Measurements from ENCODE around the gene ZGRF1. TPM values are rescaled to one million over a fixed set of nuclear protein-coding genes. Genes with fewer than 3 reads are reported as not detected.
"Not testable (repeated sequence)": the region's sequence is repeated elsewhere in the genome, so short reads cannot be mapped to it uniquely, and the experiment has no call there.

Gene ZGRF1
- total and polyA plus RNA-seq, 7 donors = 0.46 to 5.3 (median 3.6) TPM

DNA sequence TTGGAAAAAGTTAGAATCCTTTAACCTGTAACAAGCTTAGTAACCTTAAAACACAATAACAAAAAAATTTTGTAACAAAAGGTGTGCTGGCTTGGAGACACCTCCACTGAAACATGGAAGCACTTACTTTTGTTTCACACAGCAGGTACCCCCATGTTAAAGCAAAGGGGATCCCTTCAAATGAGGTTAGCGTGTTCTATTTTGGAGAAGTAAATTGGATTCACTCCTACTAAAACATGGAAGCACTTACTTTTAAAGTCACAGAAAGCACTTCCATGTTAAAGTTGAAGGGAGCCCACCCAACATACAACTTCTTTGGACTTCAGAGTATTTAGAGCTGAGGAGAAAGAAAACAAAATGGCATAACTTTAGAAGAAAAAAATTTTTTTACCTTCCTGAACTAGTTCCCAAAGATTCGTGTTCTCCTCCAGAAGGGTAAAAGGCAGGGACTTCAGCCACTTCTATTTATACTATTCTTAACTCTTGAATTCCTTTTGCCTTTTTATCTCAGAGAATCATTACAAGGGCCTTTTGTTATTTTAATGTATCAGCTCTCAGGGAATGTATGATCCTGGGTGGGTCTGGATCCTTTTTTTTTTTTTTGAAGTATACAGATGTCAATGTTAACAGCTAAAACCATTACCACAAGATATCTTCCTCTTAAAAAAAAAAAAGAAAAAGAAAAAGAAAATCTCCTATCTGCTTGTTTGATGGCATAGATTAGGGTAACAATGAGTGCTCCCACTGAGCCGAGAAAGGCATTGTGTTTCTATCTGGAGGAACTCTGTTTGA, 11.8 kb upstream of the ZGRF1 start:
- no peak for DNase-seq
- 87% methylated on average over 3 of the region's 3 CpGs for WGBS, 2 donors
- Histone ChIP-seq H3K9me3 (no peaks in the 10 kb centered on the region), H3K27me3 (no peaks in the 10 kb centered on the region), H3K4me3 (no peak overlapping the region), H3K36me3 (peaks cover 9 to 91% (median 48%) of the 10 kb centered on the region in 4 donors), H3K4me1 (no peaks in the 10 kb centered on the region), H3K27ac (no peak overlapping the region)
- intact Hi-C loops (cut with DNase I) = no loop called here
- TF ChIP-seq POLR2A (IDR thresholded peaks at IDR 0.05) (no peak), POLR2AphosphoS5 (IDR thresholded peaks at IDR 0.05) (no peak)

DNA sequence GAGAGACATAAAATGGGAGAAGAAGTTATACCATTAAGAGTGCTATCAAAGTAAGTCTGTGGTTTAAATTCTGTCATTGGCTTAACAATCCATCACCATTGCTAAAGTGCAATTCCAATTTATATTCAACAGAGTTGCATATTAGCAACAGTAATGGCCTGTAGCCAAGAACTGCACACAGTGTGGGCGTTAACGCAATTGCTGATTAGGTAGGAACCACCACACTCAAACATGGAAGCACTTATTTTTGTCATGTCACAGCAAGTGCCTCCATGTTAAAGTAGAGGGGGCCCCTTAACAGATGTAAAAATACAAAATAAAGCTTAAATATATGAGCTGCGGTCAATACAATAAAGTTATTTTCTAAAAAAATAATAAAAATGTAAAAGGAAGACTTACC, 11.1 kb upstream of the ZGRF1 start:
- Histone ChIP-seq H3K27ac (no peak overlapping the region), H3K27me3 (no peaks in the 10 kb centered on the region), H3K4me1 (no peaks in the 10 kb centered on the region), H3K9me3 (no peaks in the 10 kb centered on the region), H3K4me3 (no peak overlapping the region), H3K36me3 (peaks cover 9 to 84% (median 45%) of the 10 kb centered on the region in 4 donors)
- no peak for TF ChIP-seq POLR2A (IDR thresholded peaks at IDR 0.05)
- no peak for TF ChIP-seq POLR2AphosphoS5 (IDR thresholded peaks at IDR 0.05)
- no peak for TF ChIP-seq EP300 (IDR thresholded peaks at IDR 0.05)
- TF ChIP-seq, protein P1, sequence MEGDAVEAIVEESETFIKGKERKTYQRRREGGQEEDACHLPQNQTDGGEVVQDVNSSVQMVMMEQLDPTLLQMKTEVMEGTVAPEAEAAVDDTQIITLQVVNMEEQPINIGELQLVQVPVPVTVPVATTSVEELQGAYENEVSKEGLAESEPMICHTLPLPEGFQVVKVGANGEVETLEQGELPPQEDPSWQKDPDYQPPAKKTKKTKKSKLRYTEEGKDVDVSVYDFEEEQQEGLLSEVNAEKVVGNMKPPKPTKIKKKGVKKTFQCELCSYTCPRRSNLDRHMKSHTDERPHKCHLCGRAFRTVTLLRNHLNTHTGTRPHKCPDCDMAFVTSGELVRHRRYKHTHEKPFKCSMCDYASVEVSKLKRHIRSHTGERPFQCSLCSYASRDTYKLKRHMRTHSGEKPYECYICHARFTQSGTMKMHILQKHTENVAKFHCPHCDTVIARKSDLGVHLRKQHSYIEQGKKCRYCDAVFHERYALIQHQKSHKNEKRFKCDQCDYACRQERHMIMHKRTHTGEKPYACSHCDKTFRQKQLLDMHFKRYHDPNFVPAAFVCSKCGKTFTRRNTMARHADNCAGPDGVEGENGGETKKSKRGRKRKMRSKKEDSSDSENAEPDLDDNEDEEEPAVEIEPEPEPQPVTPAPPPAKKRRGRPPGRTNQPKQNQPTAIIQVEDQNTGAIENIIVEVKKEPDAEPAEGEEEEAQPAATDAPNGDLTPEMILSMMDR (IDR thresholded peaks at IDR 0.05) = no peak
- DNase-seq = no peak
- 56 to 92% methylated on average over 3 of the region's 3 CpGs for WGBS, 2 donors
- intact Hi-C loops (cut with DNase I) = no loop called here

DNA sequence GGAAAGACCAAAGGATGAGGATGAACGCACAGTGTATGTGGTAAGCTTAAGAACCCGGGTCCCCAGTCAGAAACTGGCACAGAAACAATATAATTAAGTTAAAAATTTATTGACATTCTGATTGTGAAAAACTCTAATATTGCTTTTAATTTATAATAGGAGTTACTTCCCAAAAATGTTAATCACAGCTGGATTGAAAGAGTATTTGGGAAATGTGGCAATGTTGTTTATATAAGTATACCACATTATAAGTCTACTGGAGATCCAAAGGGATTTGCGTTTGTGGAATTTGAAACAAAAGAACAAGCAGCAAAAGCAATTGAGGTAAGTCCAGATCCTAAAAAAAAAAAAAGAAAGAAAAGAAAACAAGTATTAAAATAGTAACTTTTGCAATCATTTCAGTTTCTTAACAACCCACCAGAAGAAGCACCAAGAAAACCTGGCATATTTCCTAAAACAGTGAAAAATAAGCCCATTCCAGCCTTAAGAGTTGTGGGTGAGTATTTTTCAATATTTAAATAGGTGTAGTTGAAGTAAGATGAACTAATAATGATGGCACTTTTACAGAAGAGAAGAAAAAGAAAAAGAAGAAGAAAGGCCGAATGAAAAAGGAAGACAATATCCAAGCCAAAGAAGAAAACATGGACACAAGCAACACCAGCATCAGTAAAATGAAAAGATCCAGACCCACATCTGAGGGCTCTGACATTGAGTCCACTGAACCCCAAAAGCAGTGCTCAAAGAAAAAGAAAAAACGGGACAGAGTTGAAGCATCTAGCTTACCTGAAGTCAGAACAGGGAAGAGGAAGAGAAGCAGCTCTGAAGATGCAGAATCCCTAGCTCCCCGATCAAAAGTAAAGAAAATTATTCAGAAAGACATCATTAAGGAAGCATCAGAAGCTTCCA, 10.2 kb upstream of the ZGRF1 start:
- Histone ChIP-seq H3K9me3 (no peaks in the 10 kb centered on the region), H3K36me3 (peaks cover 9 to 79% (median 45%) of the 10 kb centered on the region in 4 donors), H3K4me1 (no peaks in the 10 kb centered on the region), H3K4me3 (no peak overlapping the region), H3K27me3 (no peaks in the 10 kb centered on the region), H3K27ac (no peak overlapping the region)
- 83 to 86% methylated on average over 6 of the region's 6 CpGs for WGBS, 2 donors
- intact Hi-C loops (cut with DNase I) = no loop called here
- TF ChIP-seq, protein P1 (IDR thresholded peaks at IDR 0.05) = no peak
- no peak for TF ChIP-seq EP300 (IDR thresholded peaks at IDR 0.05)
- TF ChIP-seq POLR2A (IDR thresholded peaks at IDR 0.05) = no peak
- no peak for TF ChIP-seq POLR2AphosphoS5 (IDR thresholded peaks at IDR 0.05)
- no peak for DNase-seq

DNA sequence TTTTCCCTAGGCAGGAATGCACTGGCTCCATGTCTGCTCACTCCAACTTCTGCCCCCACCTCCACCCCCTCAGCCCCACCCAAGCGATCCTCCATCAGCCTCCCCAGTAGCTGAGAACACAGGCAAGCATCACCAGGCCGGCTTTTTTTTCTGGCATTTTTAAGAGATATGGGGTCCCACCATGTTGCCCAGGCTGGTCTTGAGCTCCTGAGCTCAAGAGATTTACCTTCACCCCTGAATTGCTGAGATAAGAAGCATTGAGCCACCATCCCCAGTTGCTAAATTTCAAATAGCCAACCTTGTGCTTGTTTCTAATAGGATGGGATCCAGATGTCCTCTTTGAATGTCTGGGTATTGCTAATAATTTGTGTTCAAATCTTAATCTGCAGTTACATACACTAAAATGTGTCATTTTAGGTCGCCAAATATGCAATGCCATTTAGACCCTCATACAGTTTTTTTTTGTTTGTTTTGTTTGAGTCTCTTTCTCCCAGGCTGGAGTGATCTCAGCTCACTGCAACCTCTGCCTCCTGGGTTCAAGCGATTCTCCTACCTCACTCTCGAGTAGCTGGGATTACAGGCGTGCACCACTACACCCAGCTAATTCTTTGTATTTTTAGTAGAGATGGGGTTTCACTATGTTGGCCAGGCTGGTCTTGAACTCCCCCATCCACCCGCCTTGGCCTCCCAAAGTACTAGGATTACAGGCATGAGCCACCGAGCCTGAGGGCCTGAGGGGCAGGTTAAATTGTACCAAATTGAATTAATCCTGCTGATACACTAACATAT, 9.0 kb upstream of the ZGRF1 start:
- H3K4me3 ChIP-seq = no peak overlapping the region
- DNase-seq = no peak
- peaks cover 3 to 68% (median 36%) of the 10 kb centered on the region in 4 donors for H3K36me3 ChIP-seq
- H3K27me3 ChIP-seq = no peaks in the 10 kb centered on the region
- no peaks in the 10 kb centered on the region for H3K4me1 ChIP-seq
- intact Hi-C loops (cut with DNase I) = no loop called here
- 88 to 92% methylated on average over 8 of the region's 8 CpGs for WGBS, 2 donors
- TF ChIP-seq, protein P1 (IDR thresholded peaks at IDR 0.05) = no peak
- TF ChIP-seq EP300 (IDR thresholded peaks at IDR 0.05) (no peak), POLR2A (IDR thresholded peaks at IDR 0.05) (no peak), POLR2AphosphoS5 (IDR thresholded peaks at IDR 0.05) (no peak)
- H3K9me3 ChIP-seq = no peaks in the 10 kb centered on the region
- no peak overlapping the region for H3K27ac ChIP-seq

DNA sequence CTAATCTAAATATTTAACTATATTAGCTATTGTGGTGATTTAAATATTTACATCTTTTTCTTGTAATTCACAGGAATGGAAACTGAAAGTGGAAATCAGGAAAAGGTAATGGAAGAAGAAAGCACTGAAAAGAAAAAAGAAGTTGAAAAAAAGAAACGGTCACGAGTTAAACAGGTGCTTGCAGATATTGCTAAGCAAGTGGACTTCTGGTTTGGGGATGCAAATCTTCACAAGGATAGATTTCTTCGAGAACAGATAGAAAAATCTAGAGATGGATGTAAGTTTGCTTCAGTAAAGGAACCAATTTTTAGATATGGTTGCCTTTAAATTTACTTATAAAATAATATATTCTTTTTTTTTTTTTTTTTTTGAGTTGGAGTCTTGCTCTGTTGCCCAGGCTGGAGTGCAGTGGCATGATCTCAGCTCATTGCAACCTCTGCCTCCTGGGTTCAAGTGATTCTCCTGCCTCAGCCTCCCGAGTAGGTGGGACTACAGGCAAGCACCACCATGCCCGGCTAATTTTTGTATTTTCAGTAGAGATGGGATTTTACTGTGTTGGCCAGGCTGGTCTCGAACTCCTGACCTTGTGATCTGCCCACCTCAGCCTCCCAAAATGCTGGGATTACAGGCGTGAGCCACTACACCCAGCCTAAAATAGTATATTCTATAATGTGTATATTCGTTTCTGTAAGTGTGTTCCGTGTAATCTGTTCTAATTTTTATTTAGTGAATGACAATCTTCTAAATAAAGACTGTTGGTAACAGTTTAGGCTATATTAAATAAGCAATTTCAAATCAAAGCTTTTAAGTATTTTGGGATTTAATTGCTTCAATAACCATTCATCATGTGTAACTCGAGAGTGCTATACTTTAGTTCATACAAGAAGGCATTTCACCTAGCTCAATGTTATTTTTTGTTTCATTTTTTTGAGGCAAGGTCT, 8.2 kb upstream of the ZGRF1 start:
- WGBS, 2 donors = 89 to 93% methylated on average over 10 of the region's 10 CpGs
- intact Hi-C loops (cut with DNase I); H3K9me3 ChIP-seq; H3K27ac ChIP-seq; DNase-seq; H3K27me3 ChIP-seq; H3K4me1 ChIP-seq; H3K4me3 ChIP-seq: not testable (repeated sequence)
- H3K36me3 ChIP-seq = peaks cover 0 to 59% (median 34%) of the 10 kb centered on the region in 4 donors

Data from sigmoid colon (tissue), 7 donors.